H1 (cell line): ENCODE data around the gene GAN. TPM values are rescaled to one million over a fixed set of nuclear protein-coding genes. Genes with fewer than 3 reads are reported as not detected.
A peak's percentile ranks its signal among the peaks of the same experiment; 100 is the strongest.

Experiments
- CTCF ChIA-PET: fragments of 300-600 bp; sonication (Branson Sonifier 250); formaldehyde crosslinking; loops from one replicate; lab custom pipeline; 2021; ENCODE audit not compliant: partially characterized antibody; lab: Charles Lee
- POLR2A ChIA-PET: fragments of 300-600 bp; sonication (Branson Sonifier 250); formaldehyde crosslinking; loops from one replicate; lab custom pipeline; 2021; ENCODE audit warnings: inconsistent platforms; ENCODE audit not compliant: partially characterized antibody; lab: Charles Lee
- DNase-seq, 2 experiments: peaks; one replicate each; pipeline versions ENCODE4 v3.0.0 to v3.0.0-alpha.2; 2010 to 2022; ENCODE audit warnings: low spot score in 2 of 2, low read depth in 1 of 2, mixed read lengths in 1 of 2
- FAIRE-seq: peaks from 2 replicates; lab custom pipeline; 2011; peaks lifted over from hg19 to GRCh38; lab: Jason Lieb, UNC
- H2AFZ ChIP-seq: 2 replicates; pipeline ENCODE4 v1.8.1; 2012; ENCODE audit warnings: low read length, inconsistent platforms
- H2AK5ac ChIP-seq: 2 replicates; pipeline ENCODE4 v1.6.1; 2013; ENCODE audit warnings: low read depth, low read length
- H2BK120ac ChIP-seq: replicated peaks from 2 replicates; pipeline ENCODE3; 2013; ENCODE audit warnings: low read depth, low read length, inconsistent platforms
- H2BK12ac ChIP-seq: 2 replicates; pipeline ENCODE4 v1.6.1; 2013; ENCODE audit warnings: low read depth, low read length
- H2BK15ac ChIP-seq: 2 replicates; pipeline ENCODE4 v1.6.1; 2013; ENCODE audit warnings: low read length
- H2BK20ac ChIP-seq: 2 replicates; pipeline ENCODE4 v1.6.1; 2013; ENCODE audit warnings: low read length
- H2BK5ac ChIP-seq: 2 replicates; pipeline ENCODE4 v1.6.1; 2013; ENCODE audit warnings: low read depth, low read length
- H3K14ac ChIP-seq: 2 replicates; pipeline ENCODE4 v1.6.1; 2013; ENCODE audit warnings: inconsistent platforms; ENCODE audit not compliant: insufficient read length
- H3K18ac ChIP-seq: 2 replicates; pipeline ENCODE4 v1.6.1; 2013; ENCODE audit warnings: low read length; ENCODE audit errors: extremely low read depth
- H3K23ac ChIP-seq: 2 replicates; pipeline ENCODE4 v1.6.1; 2013; ENCODE audit warnings: inconsistent platforms; ENCODE audit not compliant: insufficient read length
- H3K23me2 ChIP-seq: 2 replicates; pipeline ENCODE4 v1.6.1; 2013; ENCODE audit warnings: low read depth, low read length
- H3K27ac ChIP-seq: 2 replicates; pipeline ENCODE4 v1.6.1; 2011; ENCODE audit warnings: low read depth, low read length, inconsistent platforms
- H3K27me3 ChIP-seq, 4 experiments: replicated peaks in 1 of 4; 1 replicate in 1 of 4; 2 replicates in 3 of 4; pipeline versions ENCODE4 v1.6.1 to v1.8.1; 2011 to 2013; ENCODE audit warnings: low read length in 3 of 4, mild to moderate bottlenecking in 3 of 4, inconsistent platforms in 2 of 4, mixed read lengths in 2 of 4, moderate library complexity in 1 of 4; ENCODE audit not compliant: control insufficient read depth in 3 of 4, insufficient read depth in 3 of 4; ENCODE audit errors: extremely low read depth in 1 of 4
- H3K36me3 ChIP-seq, 4 experiments: 2 replicates each; pipeline versions ENCODE4 v1.6.1 to v1.8.1; 2011 to 2013; ENCODE audit warnings: mild to moderate bottlenecking in 4 of 4, low read length in 3 of 4, moderate library complexity in 2 of 4, control low read depth in 1 of 4, inconsistent platforms in 1 of 4; ENCODE audit not compliant: insufficient read depth in 4 of 4, control insufficient read depth in 2 of 4
- H3K4ac ChIP-seq: replicated peaks from 2 replicates; pipeline ENCODE3; 2013; ENCODE audit warnings: low read length, low read depth, mixed read lengths, inconsistent platforms; ENCODE audit not compliant: insufficient read length
- H3K4me1 ChIP-seq, 4 experiments: replicated peaks in 1 of 4; 1 replicate in 1 of 4; 2 replicates in 3 of 4; pipeline versions ENCODE4 v1.6.1 to v1.8.1; 2011 to 2013; ENCODE audit warnings: low read length in 3 of 4, inconsistent platforms in 2 of 4, mixed read lengths in 1 of 4; ENCODE audit not compliant: insufficient read depth in 4 of 4, control insufficient read depth in 3 of 4
- H3K4me2 ChIP-seq, 2 experiments: 2 replicates each; pipeline versions ENCODE4 v1.6.1 to v1.8.1; 2011 to 2013; ENCODE audit warnings: low read depth in 2 of 2, low read length in 2 of 2, control low read depth in 1 of 2, inconsistent platforms in 1 of 2, mild to moderate bottlenecking in 1 of 2; ENCODE audit not compliant: insufficient read depth in 1 of 2
- H3K4me3 ChIP-seq, 4 experiments: fragments of 200-600, 300-600 bp in 1 of 4; sonication (generic), shearing (Covaris generic), sonication (Bioruptor Twin) in 1 of 4; 2 replicates each; pipeline versions ENCODE4 v1.5.1 to v1.8.1; 2011 to 2016; ENCODE audit warnings: low read length in 4 of 4, low read depth in 3 of 4, control low read depth in 2 of 4, inconsistent platforms in 2 of 4, mild to moderate bottlenecking in 2 of 4, mixed read lengths in 1 of 4, moderate library complexity in 1 of 4; ENCODE audit not compliant: insufficient read depth in 2 of 4; ENCODE audit errors: extremely low read depth in 1 of 4
- H3K56ac ChIP-seq: replicated peaks from 2 replicates; pipeline ENCODE3; 2013; ENCODE audit warnings: low read depth, mild to moderate bottlenecking, mixed read lengths, low read length, inconsistent platforms; ENCODE audit not compliant: insufficient read length
- H3K79me1 ChIP-seq: 2 replicates; pipeline ENCODE4 v1.6.1; 2013; ENCODE audit warnings: low read depth, low read length, control low read depth
- H3K79me2 ChIP-seq, 2 experiments: 2 replicates each; pipeline versions ENCODE4 v1.6.1 to v1.8.1; 2012 to 2013; ENCODE audit warnings: low read length in 2 of 2, mild to moderate bottlenecking in 2 of 2, inconsistent platforms in 1 of 2; ENCODE audit not compliant: insufficient read depth in 2 of 2, control insufficient read depth in 1 of 2
- H3K9ac ChIP-seq, 4 experiments: replicated peaks in 1 of 4; 1 replicate in 1 of 4; 2 replicates in 3 of 4; pipeline versions ENCODE4 v1.6.1 to v1.8.1; 2011 to 2013; ENCODE audit warnings: low read depth in 3 of 4, low read length in 3 of 4, control low read depth in 2 of 4, mild to moderate bottlenecking in 2 of 4, moderate library complexity in 2 of 4, inconsistent platforms in 1 of 4; ENCODE audit errors: extremely low read depth in 1 of 4
- H3K9me3 ChIP-seq, 2 experiments: 2 replicates each; pipeline versions ENCODE4 v1.6.1 to v1.8.1; 2012 to 2013; ENCODE audit warnings: mild to moderate bottlenecking in 2 of 2, moderate library complexity in 2 of 2, control low read depth in 1 of 2, inconsistent platforms in 1 of 2, low read depth in 1 of 2, low read length in 1 of 2, mixed read lengths in 1 of 2; ENCODE audit not compliant: insufficient read depth in 2 of 2
- H4K20me1 ChIP-seq, 2 experiments: replicated peaks in 1 of 2; 2 replicates each; pipeline versions ENCODE3 to v1.8.1; 2011 to 2013; ENCODE audit warnings: inconsistent platforms in 2 of 2, low read length in 2 of 2, mild to moderate bottlenecking in 1 of 2; ENCODE audit not compliant: insufficient read depth in 2 of 2, control insufficient read depth in 1 of 2
- H4K5ac ChIP-seq: 2 replicates; pipeline ENCODE4 v1.6.1; 2013; ENCODE audit warnings: low read length, low read depth, mixed read lengths, inconsistent platforms; ENCODE audit not compliant: insufficient read length
- H4K8ac ChIP-seq: 2 replicates; pipeline ENCODE4 v1.8.0; 2013; ENCODE audit warnings: mild to moderate bottlenecking, moderate library complexity, low read length, inconsistent platforms; ENCODE audit not compliant: insufficient read depth; ENCODE audit errors: extremely low read depth
- H4K91ac ChIP-seq: replicated peaks from 2 replicates; pipeline ENCODE3; 2013; ENCODE audit warnings: low read length, mixed read lengths, inconsistent platforms; ENCODE audit not compliant: insufficient read length
- EGR1 ChIP-seq: IDR thresholded peaks from 2 replicates; pipeline ENCODE4 v1.6.1; 2011; ENCODE audit warnings: low read depth, low read length, borderline replicate concordance
- GTF2F1 ChIP-seq: IDR thresholded peaks from 2 replicates; pipeline ENCODE4 v1.6.1; 2012; ENCODE audit warnings: low read depth, low read length, improper control_type of control experiment, borderline replicate concordance
- TCF12 ChIP-seq: IDR thresholded peaks from 2 replicates; pipeline ENCODE4 v1.6.1; 2011; ENCODE audit warnings: low read depth, mild to moderate bottlenecking, low read length
- TEAD4 ChIP-seq: IDR thresholded peaks from 2 replicates; pipeline ENCODE4 v1.6.1; 2012; ENCODE audit warnings: low read depth, low read length, inconsistent platforms, mixed read lengths
- WGBS, 2 experiments: shearing (Covaris generic) in 1 of 2; methylation state at CpG; one replicate each; pipeline versions ENCODE4 v1.1.6 to v1.1.7; 2013 to 2015; ENCODE audit warnings: low lambda C conversion rate in 2 of 2, mixed read lengths in 2 of 2, inconsistent platforms in 1 of 2, low coverage in 1 of 2, missing lambda C conversion rate in 1 of 2; ENCODE audit not compliant: insufficient replicate concordance in 2 of 2, insufficient coverage in 1 of 2, insufficient read length in 1 of 2; ENCODE audit errors: extremely low coverage in 1 of 2, missing lambda C conversion rate in 1 of 2; 5-methylcytosine and 5-hydroxymethylcytosine counted together
- polyA plus RNA-seq, 7 experiments: library from polyadenylated mRNA; depleted of rRNA in 3 of 7; stranded (reverse) in 5 of 7; unstranded in 2 of 7; fragments of >200 nt in 5 of 7; fragments of 200-250 nt in 2 of 7; gene quantifications; 1 replicate in 5 of 7; 2 replicates in 1 of 7; 4 replicates in 1 of 7; pipeline versions ENCODE4 v1.2.1 to v1.2.3, GENCODE V29; 2011 to 2013; ENCODE audit warnings: missing spikeins in 2 of 7, mixed read lengths in 2 of 7
- total RNA-seq: library from RNA; stranded (reverse); fragmentation: NEBNext Ultra II Directional; extraction: Animal tissue kit (Norgen Biotek cat#: 25700); gene quantifications from 2 replicates; pipeline ENCODE4 v1.2.1, GENCODE V29; 2021

Gene GAN
- total and polyA plus RNA-seq, 2 of the 8 experiments (the other 6 are each of a cell fraction or from before 2014, with no cell fraction given), result 4.5 to 23.9 TPM

GRCh38 chr16:81405702-81406113 is 90.9 kb downstream of the GAN start:
- Histone ChIP-seq H3K9me3 (no peaks in the 10 kb centered on the region), H3K4me3 (no peak overlapping the region), H3K4me2 (no peak overlapping the region), H4K20me1 (no peaks in the 10 kb centered on the region), H2BK20ac (no peak overlapping the region), H3K18ac (no peak overlapping the region; the same call in 1 of the 2 replicates), H3K23me2 (no peaks in the 10 kb centered on the region), H3K23ac (no peak overlapping the region), H4K8ac (no peak overlapping the region), H3K79me1 (no peaks in the 10 kb centered on the region), H3K4me1 (peaks cover 0 to 7% (median 3%) of the 10 kb centered on the region in 4 experiments; a peak in 4 of 7 replicates), H2BK5ac (no peak overlapping the region), H2BK120ac (no peak overlapping the region), H3K27ac (no peak overlapping the region), H3K4ac (no peak overlapping the region), H3K79me2 (no peaks in the 10 kb centered on the region), H2BK15ac (0 out of 2 replicates have a peak overlapping the region, but pooled peaks have one; percentile 46), H2AK5ac (no peak overlapping the region), H3K14ac (no peak overlapping the region), H4K91ac (no peak overlapping the region), H3K36me3 (no peaks in the 10 kb centered on the region), H2BK12ac (no peak overlapping the region), H2AFZ (no peak overlapping the region), H3K56ac (no peak overlapping the region), H3K27me3 (no peaks in the 10 kb centered on the region; a peak in 2 of 7 replicates), H4K5ac (no peak overlapping the region), H3K9ac (no peak overlapping the region)
- ChIA-PET POLR2A (no interaction called here), CTCF (interaction anchor here (0.9 to 2.1 kb wide), 10 partner anchors 33 to 333 kb away, joined by 3 to 9 read pairs (median 3); no protein-coding TSS in a partner anchor)
- WGBS, 2 experiments, result 74% methylated on average over 11 of the region's 11 CpGs; no CpG with 5 or more reads in 1 of the 2 experiments
- FAIRE-seq, result no peak
- DNase-seq, result peak in 1 of 2 experiments; percentile 53
- TF ChIP-seq EGR1, result no peak
- TF ChIP-seq GTF2F1, result no peak
- TF ChIP-seq TCF12, result no peak
- TF ChIP-seq TEAD4, result peak; percentile 31; the same call in 1 of the 2 replicates
